GM11168 (cell line): Measurements from ENCODE around the gene MAPK6.

Experiments used
- in situ Hi-C: fragments of 300-500 bp; cut with MboI; formaldehyde crosslinking; loops from one replicate; pipeline ENCODE4 v1.12.0; 2022; ENCODE audit warnings: low sequenced_read_pairs; ENCODE audit not compliant: unreplicated experiment

The MAPK6 gene

GRCh38 chr15:52008698-52009434, 10.2 kb upstream of the MAPK6 start:
- in situ Hi-C loops, result no loop called here

GRCh38 chr15:52010633-52011595, 8.1 kb upstream of the MAPK6 start:
- in situ Hi-C loops, result no loop called here

GRCh38 chr15:52011711-52012144, 7.3 kb upstream of the MAPK6 start:
- in situ Hi-C loops, result no loop called here

- in situ Hi-C loops, result no loop called here
These were observed 6.8 kb upstream of the MAPK6 start for GRCh38 chr15:52012210-52012609.

- in situ Hi-C loops, result no loop called here
These were observed 5.7 kb upstream of the MAPK6 start for GRCh38 chr15:52013151-52013791.

- in situ Hi-C loops, result no loop called here
These were observed 4.4 kb upstream of the MAPK6 start for GRCh38 chr15:52014616-52015015.

- in situ Hi-C loops, result no loop called here
These were observed 2.7 kb upstream of the MAPK6 start for GRCh38 chr15:52016316-52016715.

GRCh38 chr15:52018244-52018643, 775 bp upstream of the MAPK6 start:
- in situ Hi-C loops, result no loop called here

GRCh38 chr15:52019394-52020220, 588 bp downstream of the MAPK6 start:
- in situ Hi-C loops, result no loop called here

- in situ Hi-C loops, result no loop called here
These were observed 1.4 kb downstream of the MAPK6 start for GRCh38 chr15:52020221-52021085.

- in situ Hi-C loops, result no loop called here
These were observed 2.2 kb downstream of the MAPK6 start for GRCh38 chr15:52021128-52021671.

- in situ Hi-C loops, result no loop called here
These were observed 3.0 kb downstream of the MAPK6 start for GRCh38 chr15:52021892-52022540.

- in situ Hi-C loops, result no loop called here
These were observed 4.3 kb downstream of the MAPK6 start for GRCh38 chr15:52023169-52023922.

GRCh38 chr15:52028431-52029093, 9.5 kb downstream of the MAPK6 start:
- in situ Hi-C loops, result no loop called here

- in situ Hi-C loops, result no loop called here
These were observed 11.0 kb downstream of the MAPK6 start for GRCh38 chr15:52030010-52030409.

- in situ Hi-C loops, result no loop called here
These were observed 12.5 kb downstream of the MAPK6 start for GRCh38 chr15:52031556-52031955.

- in situ Hi-C loops, result no loop called here
These were observed 19.0 kb downstream of the MAPK6 start for GRCh38 chr15:52037889-52038505.
